Erythroblast (primary cell): ENCODE results near the gene BCL2A1.

Experiments used
- GATA1 ChIP-seq: IDR thresholded peaks from 2 replicates; pipeline ENCODE4 v1.6.1; 2011; ENCODE audit warnings: low read depth, mild to moderate bottlenecking, control low read depth, low read length, moderate library complexity
- POLR2A ChIP-seq: IDR thresholded peaks from 2 replicates; pipeline ENCODE4 v1.6.1; 2011; ENCODE audit warnings: mild to moderate bottlenecking, low read length

- no peak for TF ChIP-seq POLR2A
- TF ChIP-seq GATA1, result no peak
Observed at GRCh38 chr15:79957741-79958140, 13.3 kb downstream of the BCL2A1 start.
